ENCODE data around the gene PRTFDC1.
"Not testable (repeated sequence)": the region's sequence is repeated elsewhere in the genome, so short reads cannot be mapped to it uniquely, and the experiment has no call there.

The PRTFDC1 gene

GRCh38 chr10:24952143-24952706, at the start of gene PRTFDC1:
Gene PRTFDC1 (minus strand): TSS chr10:24952606. CDS start chr10:24952575, 31 bp downstream.
- peak; percentile 44 for DNase-seq (ENCODE audit: low read depth)

- DNase-seq (ENCODE audit: low read depth) = no peak
These were observed 45.6 kb upstream of the PRTFDC1 start for GRCh38 chr10:24998044-24998443.

- DNase-seq (ENCODE audit: low read depth) = no peak
These were observed 42.7 kb upstream of the PRTFDC1 start for GRCh38 chr10:24995072-24995471.

GRCh38 chr10:24993237-24993958, 41.0 kb upstream of the PRTFDC1 start:
- no peak for DNase-seq (ENCODE audit: low read depth)

- no peak for DNase-seq (ENCODE audit: low read depth)
These were observed 40.2 kb upstream of the PRTFDC1 start for GRCh38 chr10:24992512-24993133.

GRCh38 chr10:24991298-24991697, 38.9 kb upstream of the PRTFDC1 start:
- DNase-seq (ENCODE audit: low read depth) = no peak

GRCh38 chr10:24989867-24990266, 37.5 kb upstream of the PRTFDC1 start:
- DNase-seq (ENCODE audit: low read depth) = no peak

GRCh38 chr10:24988831-24989640, 36.6 kb upstream of the PRTFDC1 start:
- DNase-seq (ENCODE audit: low read depth) = no peak

GRCh38 chr10:24984906-24985305, 32.5 kb upstream of the PRTFDC1 start:
- DNase-seq (ENCODE audit: low read depth) = no peak

GRCh38 chr10:24983946-24984345, 31.5 kb upstream of the PRTFDC1 start:
- DNase-seq (ENCODE audit: low read depth) = peak; percentile 28

- no peak for DNase-seq (ENCODE audit: low read depth)
These were observed 30.7 kb upstream of the PRTFDC1 start for GRCh38 chr10:24983130-24983529.

GRCh38 chr10:24982319-24983112, 30.1 kb upstream of the PRTFDC1 start:
- no peak for DNase-seq (ENCODE audit: low read depth)

- no peak for DNase-seq (ENCODE audit: low read depth)
These were observed 28.8 kb upstream of the PRTFDC1 start for GRCh38 chr10:24981161-24981710.

GRCh38 chr10:24979685-24980084, 27.3 kb upstream of the PRTFDC1 start:
- no peak for DNase-seq (ENCODE audit: low read depth)

- DNase-seq (ENCODE audit: low read depth) = peak; percentile 74
These were observed 22.6 kb upstream of the PRTFDC1 start for GRCh38 chr10:24974976-24975375.

GRCh38 chr10:24973163-24973562, 20.8 kb upstream of the PRTFDC1 start:
- no peak for DNase-seq (ENCODE audit: low read depth)

GRCh38 chr10:24971374-24971773, 19.0 kb upstream of the PRTFDC1 start:
- DNase-seq (ENCODE audit: low read depth) = no peak

GRCh38 chr10:24969841-24970281, 17.5 kb upstream of the PRTFDC1 start:
- DNase-seq (ENCODE audit: low read depth) = peak; percentile 45

- DNase-seq (ENCODE audit: low read depth) = not testable (repeated sequence)
These were observed 16.5 kb upstream of the PRTFDC1 start for GRCh38 chr10:24968951-24969350.

- no peak for DNase-seq (ENCODE audit: low read depth)
These were observed 15.9 kb upstream of the PRTFDC1 start for GRCh38 chr10:24968349-24968748.

- DNase-seq (ENCODE audit: low read depth) = no peak
These were observed 14.6 kb upstream of the PRTFDC1 start for GRCh38 chr10:24966962-24967481.

Data from EH (cell line).